Immature natural killer cell (primary cell): ENCODE measurements around the gene FRMD6. TPM values are rescaled to one million over a fixed set of nuclear protein-coding genes. Genes with fewer than 3 reads are reported as not detected.

Experiments used
- DNase-seq, 3 donors: peaks; one replicate each; pipeline ENCODE4 v3.0.0; 2022; ENCODE audit warnings: mixed read lengths in 1 of 3
- H3K27ac Mint-ChIP-seq, 6 donors: one replicate each; pipeline ENCODE4 v1.8.0; 2020; ENCODE audit warnings: mixed read lengths in 6 of 6, mild to moderate bottlenecking in 5 of 6, inconsistent platforms in 4 of 6, moderate library complexity in 3 of 6
- H3K27me3 Mint-ChIP-seq, 3 donors: one replicate each; pipeline ENCODE4 v1.8.0; 2020 to 2021; ENCODE audit warnings: low read depth in 3 of 3, mild to moderate bottlenecking in 3 of 3, mixed read lengths in 3 of 3, moderate library complexity in 3 of 3, inconsistent platforms in 1 of 3
- H3K36me3 Mint-ChIP-seq, 3 donors: one replicate each; pipeline ENCODE4 v1.8.0; 2020; ENCODE audit warnings: mixed read lengths in 3 of 3, inconsistent platforms in 2 of 3, mild to moderate bottlenecking in 2 of 3
- H3K4me1 Mint-ChIP-seq, 2 donors: one replicate each; pipeline ENCODE4 v1.8.0; 2020; ENCODE audit warnings: inconsistent platforms in 2 of 2, mild to moderate bottlenecking in 2 of 2, mixed read lengths in 2 of 2, moderate library complexity in 1 of 2
- H3K4me3 Mint-ChIP-seq, 5 donors: one replicate each; pipeline ENCODE4 v1.8.0; 2020; ENCODE audit warnings: mild to moderate bottlenecking in 5 of 5, mixed read lengths in 5 of 5, inconsistent platforms in 3 of 5, moderate library complexity in 3 of 5
- H3K9me3 Mint-ChIP-seq, 6 donors: one replicate each; pipeline ENCODE4 v1.8.0; 2020; ENCODE audit warnings: mild to moderate bottlenecking in 6 of 6, mixed read lengths in 6 of 6, inconsistent platforms in 4 of 6, moderate library complexity in 3 of 6
- polyA plus RNA-seq, 3 donors: library from polyadenylated mRNA; unstranded; fragments of 300-500 nt; fragmentation: Illumina TruSeq; gene quantifications; one replicate each; pipeline ENCODE4 v1.2.3, GENCODE V29; 2021

The FRMD6 gene
- polyA plus RNA-seq, 3 donors from 2014 or later: 0.30 to 7.0 (median 0.84) TPM

GRCh38 chr14:51663783-51664326, 12.1 kb downstream of the FRMD6 start:
- DNase-seq: no peak
- Mint-ChIP-seq H3K27me3 (peaks cover 2 to 3% (median 2%) of the 10 kb centered on the region in 3 donors), H3K36me3 (no peaks in the 10 kb centered on the region), H3K9me3 (no peaks in the 10 kb centered on the region), H3K4me1 (no peaks in the 10 kb centered on the region), H3K4me3 (no peak overlapping the region), H3K27ac (no peak overlapping the region)

- Mint-ChIP-seq H3K27me3 (peaks cover 2 to 3% (median 2%) of the 10 kb centered on the region in 3 donors), H3K36me3 (no peaks in the 10 kb centered on the region), H3K4me3 (no peak overlapping the region), H3K4me1 (no peaks in the 10 kb centered on the region), H3K9me3 (no peaks in the 10 kb centered on the region), H3K27ac (no peak overlapping the region)
- no peak for DNase-seq
Observed at GRCh38 chr14:51666070-51666469, 14.4 kb downstream of the FRMD6 start.

GRCh38 chr14:51666826-51667225, 15.1 kb downstream of the FRMD6 start:
- no peak for DNase-seq
- H3K27me3 Mint-ChIP-seq: peaks cover 2 to 5% (median 3%) of the 10 kb centered on the region in 3 donors
- no peaks in the 10 kb centered on the region for H3K9me3 Mint-ChIP-seq
- H3K36me3 Mint-ChIP-seq: no peaks in the 10 kb centered on the region
- H3K4me1 Mint-ChIP-seq: no peaks in the 10 kb centered on the region
- H3K4me3 Mint-ChIP-seq: no peak overlapping the region
- no peak overlapping the region for H3K27ac Mint-ChIP-seq

- Mint-ChIP-seq H3K36me3 (no peaks in the 10 kb centered on the region), H3K4me1 (no peaks in the 10 kb centered on the region), H3K27me3 (peaks cover 2 to 5% (median 4%) of the 10 kb centered on the region in 3 donors), H3K4me3 (no peak overlapping the region), H3K27ac (no peak overlapping the region), H3K9me3 (no peaks in the 10 kb centered on the region)
- DNase-seq: no peak
Observed at GRCh38 chr14:51668870-51669269, 17.2 kb downstream of the FRMD6 start.

GRCh38 chr14:51674294-51675002, 22.7 kb downstream of the FRMD6 start:
- H3K27me3 Mint-ChIP-seq: peaks cover 0 to 6% (median 4%) of the 10 kb centered on the region in 3 donors
- no peak overlapping the region for H3K4me3 Mint-ChIP-seq
- H3K9me3 Mint-ChIP-seq: no peaks in the 10 kb centered on the region
- no peaks in the 10 kb centered on the region for H3K36me3 Mint-ChIP-seq
- H3K27ac Mint-ChIP-seq: no peak overlapping the region
- no peaks in the 10 kb centered on the region for H3K4me1 Mint-ChIP-seq
- no peak for DNase-seq

- DNase-seq: no peak
- H3K4me3 Mint-ChIP-seq: no peak overlapping the region
- H3K27ac Mint-ChIP-seq: no peak overlapping the region
- H3K4me1 Mint-ChIP-seq: no peaks in the 10 kb centered on the region
- H3K9me3 Mint-ChIP-seq: no peaks in the 10 kb centered on the region
- H3K27me3 Mint-ChIP-seq: peaks cover 0 to 8% (median 4%) of the 10 kb centered on the region in 3 donors
- no peaks in the 10 kb centered on the region for H3K36me3 Mint-ChIP-seq
Observed at GRCh38 chr14:51676549-51676948, 24.8 kb downstream of the FRMD6 start.

- no peaks in the 10 kb centered on the region for H3K4me1 Mint-ChIP-seq
Observed at GRCh38 chr14:51677266-51677665, 25.6 kb downstream of the FRMD6 start.

GRCh38 chr14:51677738-51678137, 26.0 kb downstream of the FRMD6 start:
- no peak for DNase-seq

More at GRCh38 chr14:51677266-51677665, 25.6 kb downstream of the FRMD6 start:
- peaks cover 0 to 8% (median 1%) of the 10 kb centered on the region in 3 donors for H3K27me3 Mint-ChIP-seq
- no peak for DNase-seq
- no peaks in the 10 kb centered on the region for H3K36me3 Mint-ChIP-seq
- no peaks in the 10 kb centered on the region for H3K9me3 Mint-ChIP-seq
- no peak overlapping the region for H3K4me3 Mint-ChIP-seq
- no peak overlapping the region for H3K27ac Mint-ChIP-seq

GRCh38 chr14:51680031-51680430, 28.3 kb downstream of the FRMD6 start:
- H3K9me3 Mint-ChIP-seq: no peaks in the 10 kb centered on the region
- H3K4me3 Mint-ChIP-seq: no peak overlapping the region
- no peak for DNase-seq
- H3K27ac Mint-ChIP-seq: no peak overlapping the region
- H3K36me3 Mint-ChIP-seq: no peaks in the 10 kb centered on the region
- H3K27me3 Mint-ChIP-seq: peaks cover 1 to 6% (median 2%) of the 10 kb centered on the region in 3 donors
- no peaks in the 10 kb centered on the region for H3K4me1 Mint-ChIP-seq

More at GRCh38 chr14:51677738-51678137, 26.0 kb downstream of the FRMD6 start:
- H3K27ac Mint-ChIP-seq: no peak overlapping the region
- H3K36me3 Mint-ChIP-seq: no peaks in the 10 kb centered on the region
- no peaks in the 10 kb centered on the region for H3K9me3 Mint-ChIP-seq
- peaks cover 0 to 10% (median 1%) of the 10 kb centered on the region in 3 donors for H3K27me3 Mint-ChIP-seq
- no peaks in the 10 kb centered on the region for H3K4me1 Mint-ChIP-seq
- no peak overlapping the region for H3K4me3 Mint-ChIP-seq

GRCh38 chr14:51681411-51681810, 29.7 kb downstream of the FRMD6 start:
- Mint-ChIP-seq H3K36me3 (no peaks in the 10 kb centered on the region), H3K27ac (no peak overlapping the region), H3K9me3 (no peaks in the 10 kb centered on the region), H3K27me3 (peaks cover 1 to 6% (median 2%) of the 10 kb centered on the region in 3 donors), H3K4me1 (no peaks in the 10 kb centered on the region), H3K4me3 (no peak overlapping the region)
- DNase-seq: no peak

GRCh38 chr14:51682411-51682810, 30.7 kb downstream of the FRMD6 start:
- no peak for DNase-seq
- H3K4me1 Mint-ChIP-seq: no peaks in the 10 kb centered on the region
- H3K4me3 Mint-ChIP-seq: no peak overlapping the region
- no peaks in the 10 kb centered on the region for H3K36me3 Mint-ChIP-seq
- H3K9me3 Mint-ChIP-seq: no peaks in the 10 kb centered on the region
- H3K27me3 Mint-ChIP-seq: peaks cover 0 to 5% (median 2%) of the 10 kb centered on the region in 3 donors
- no peak overlapping the region for H3K27ac Mint-ChIP-seq

- H3K27ac Mint-ChIP-seq: no peak overlapping the region
- H3K27me3 Mint-ChIP-seq: peaks cover 0 to 5% (median 2%) of the 10 kb centered on the region in 3 donors
- no peaks in the 10 kb centered on the region for H3K4me1 Mint-ChIP-seq
- DNase-seq: no peak
- H3K4me3 Mint-ChIP-seq: no peak overlapping the region
- no peaks in the 10 kb centered on the region for H3K36me3 Mint-ChIP-seq
- no peaks in the 10 kb centered on the region for H3K9me3 Mint-ChIP-seq
Observed at GRCh38 chr14:51684760-51685159, 33.0 kb downstream of the FRMD6 start.

- Mint-ChIP-seq H3K27ac (no peak overlapping the region), H3K27me3 (no peaks in the 10 kb centered on the region), H3K4me1 (no peaks in the 10 kb centered on the region), H3K36me3 (no peaks in the 10 kb centered on the region), H3K4me3 (no peak overlapping the region), H3K9me3 (no peaks in the 10 kb centered on the region)
- no peak for DNase-seq
Observed at GRCh38 chr14:51691176-51691575, 39.5 kb downstream of the FRMD6 start.

- Mint-ChIP-seq H3K36me3 (no peaks in the 10 kb centered on the region), H3K27ac (no peak overlapping the region), H3K27me3 (no peaks in the 10 kb centered on the region), H3K4me3 (no peak overlapping the region), H3K4me1 (no peaks in the 10 kb centered on the region), H3K9me3 (no peaks in the 10 kb centered on the region)
- no peak for DNase-seq
Observed at GRCh38 chr14:51692646-51693045, 40.9 kb downstream of the FRMD6 start.

GRCh38 chr14:51697848-51698247, 46.1 kb downstream of the FRMD6 start:
- no peak overlapping the region for H3K27ac Mint-ChIP-seq
- no peaks in the 10 kb centered on the region for H3K36me3 Mint-ChIP-seq
- H3K9me3 Mint-ChIP-seq: no peaks in the 10 kb centered on the region
- no peaks in the 10 kb centered on the region for H3K4me1 Mint-ChIP-seq
- H3K4me3 Mint-ChIP-seq: no peak overlapping the region
- no peak for DNase-seq
- H3K27me3 Mint-ChIP-seq: peaks cover 0 to 2% (median 0%) of the 10 kb centered on the region in 3 donors
